Ascending aorta (tissue), 2 donors: ENCODE results near the gene ST6GALNAC3. TPM values are rescaled to one million over a fixed set of nuclear protein-coding genes. Genes with fewer than 3 reads are reported as not detected.

ENCODE experiments used
- DNase-seq, 2 donors: peaks; one replicate each; pipeline ENCODE4 v3.0.0-alpha.2; 2019; ENCODE audit warnings: low spot score in 2 of 2
- H3K27ac ChIP-seq, 2 donors: fragments of 200-600 bp; sonication (generic); one replicate each; pipeline ENCODE4 v1.5.1; 2016 to 2017; ENCODE audit warnings: mild to moderate bottlenecking in 1 of 2
- H3K27me3 ChIP-seq: fragments of 200-600 bp; sonication (generic); one replicate; pipeline ENCODE4 v1.5.1; 2017
- H3K36me3 ChIP-seq, 2 donors: fragments of 200-600 bp; sonication (generic); one replicate each; pipeline ENCODE4 v1.5.1; 2016
- H3K4me1 ChIP-seq, 2 donors: fragments of 200-600 bp; sonication (generic); one replicate each; pipeline ENCODE4 v1.5.1; 2016 to 2017; ENCODE audit warnings: mild to moderate bottlenecking in 1 of 2
- H3K4me3 ChIP-seq, 2 donors: fragments of 200-600 bp; sonication (generic); one replicate each; pipeline ENCODE4 v1.5.1; 2016 to 2017; ENCODE audit warnings: mild to moderate bottlenecking in 1 of 2
- H3K9me3 ChIP-seq, 2 donors: fragments of 200-600 bp; sonication (generic); one replicate each; pipeline ENCODE4 v1.5.1; 2016
- CTCF ChIP-seq, 3 experiments: fragments of 200-600 bp in 2 of 3; fragments of 450-650 bp in 1 of 3; sonication (generic) in 2 of 3; IDR thresholded peaks; one replicate each; pipeline ENCODE4 v1.5.1; 2016 to 2019; ENCODE audit warnings: antibody characterized with exemption in 3 of 3, mild to moderate bottlenecking in 1 of 3, moderate library complexity in 1 of 3
- intact Hi-C: fragments of 100-400 bp; cut with DNase I; formaldehyde crosslinking; loops from one replicate; pipeline ENCODE4 v1.15.1; 2023
- total RNA-seq: library from RNA; depleted of rRNA; stranded (reverse); fragments of >200 nt; gene quantifications from one replicate; pipeline ENCODE4 v1.1.0, GENCODE V29; 2016

The ST6GALNAC3 gene
- total RNA-seq, 1 donor from 2014 or later, result 34.5 TPM

GRCh38 chr1:76354236-76354635 is 279.7 kb downstream of the ST6GALNAC3 start:
- Histone ChIP-seq H3K4me1 (no peaks in the 10 kb centered on the region), H3K27ac (no peak overlapping the region), H3K9me3 (no peaks in the 10 kb centered on the region), H3K4me3 (no peak overlapping the region), H3K36me3 (no peaks in the 10 kb centered on the region), H3K27me3 (no peaks in the 10 kb centered on the region)
- DNase-seq, result no peak
- no peak for TF ChIP-seq CTCF (IDR thresholded peaks at IDR 0.05)
- intact Hi-C loops, result no loop called here

- Histone ChIP-seq H3K4me1 (no peaks in the 10 kb centered on the region), H3K36me3 (no peaks in the 10 kb centered on the region), H3K27ac (no peak overlapping the region), H3K27me3 (no peaks in the 10 kb centered on the region), H3K4me3 (no peak overlapping the region), H3K9me3 (no peaks in the 10 kb centered on the region)
- no peak for DNase-seq
- intact Hi-C loops, result no loop called here
- TF ChIP-seq CTCF (IDR thresholded peaks at IDR 0.05), result no peak
Measured at GRCh38 chr1:76366726-76367125, 292.2 kb downstream of the ST6GALNAC3 start.

GRCh38 chr1:76371941-76372340 is 297.4 kb downstream of the ST6GALNAC3 start:
- TF ChIP-seq CTCF (IDR thresholded peaks at IDR 0.05), result no peak
- H3K36me3 ChIP-seq, result no peaks in the 10 kb centered on the region
- no peak overlapping the region for H3K27ac ChIP-seq
- H3K9me3 ChIP-seq, result no peaks in the 10 kb centered on the region
- H3K4me1 ChIP-seq, result no peaks in the 10 kb centered on the region
- DNase-seq, result no peak
- intact Hi-C loops, result no loop called here
- H3K27me3 ChIP-seq, result no peaks in the 10 kb centered on the region
- no peak overlapping the region for H3K4me3 ChIP-seq

- H3K4me3 ChIP-seq, result no peak overlapping the region
- H3K27ac ChIP-seq, result no peak overlapping the region
- no peaks in the 10 kb centered on the region for H3K4me1 ChIP-seq
- no peaks in the 10 kb centered on the region for H3K9me3 ChIP-seq
- no peak for DNase-seq
- H3K36me3 ChIP-seq, result no peaks in the 10 kb centered on the region
- TF ChIP-seq CTCF (IDR thresholded peaks at IDR 0.05), result no peak
- intact Hi-C loops, result no loop called here
- no peaks in the 10 kb centered on the region for H3K27me3 ChIP-seq
Measured at GRCh38 chr1:76374086-76374485, 299.5 kb downstream of the ST6GALNAC3 start.

DNA sequence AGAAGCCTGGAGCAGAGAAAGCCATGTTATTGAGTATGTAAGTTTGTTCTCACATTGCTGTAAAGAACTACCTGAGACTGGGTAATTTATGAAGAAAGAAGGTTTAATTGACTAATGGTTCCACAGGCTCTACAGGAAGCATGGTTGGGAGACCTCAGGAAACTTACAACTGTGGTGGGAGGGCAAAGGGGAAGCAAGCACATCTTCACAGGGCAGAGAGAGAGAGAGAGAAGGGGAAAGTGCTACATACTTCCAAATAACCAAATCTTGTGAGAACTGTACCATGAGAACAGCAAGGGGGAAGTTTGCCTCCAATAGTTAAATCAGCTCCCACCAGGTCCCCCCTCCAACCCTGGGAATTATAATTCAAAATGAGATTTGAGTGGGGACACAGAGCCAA is 302.7 kb downstream of the ST6GALNAC3 start:
- no peak overlapping the region for H3K4me3 ChIP-seq
- no peaks in the 10 kb centered on the region for H3K4me1 ChIP-seq
- no peak overlapping the region for H3K27ac ChIP-seq
- no peak for TF ChIP-seq CTCF (IDR thresholded peaks at IDR 0.05)
- no peaks in the 10 kb centered on the region for H3K27me3 ChIP-seq
- no peaks in the 10 kb centered on the region for H3K9me3 ChIP-seq
- no peaks in the 10 kb centered on the region for H3K36me3 ChIP-seq
- no peak for DNase-seq
- intact Hi-C loops, result no loop called here

- H3K4me1 ChIP-seq, result no peaks in the 10 kb centered on the region
- no peaks in the 10 kb centered on the region for H3K36me3 ChIP-seq
- H3K27me3 ChIP-seq, result no peaks in the 10 kb centered on the region
- no peak for DNase-seq
- no peak overlapping the region for H3K27ac ChIP-seq
- H3K9me3 ChIP-seq, result no peaks in the 10 kb centered on the region
- TF ChIP-seq CTCF (IDR thresholded peaks at IDR 0.05), result no peak
- intact Hi-C loops, result no loop called here
- no peak overlapping the region for H3K4me3 ChIP-seq
Measured at GRCh38 chr1:76379506-76379905, 305.0 kb downstream of the ST6GALNAC3 start.
